Panc1 (cell line): Measurements from ENCODE around the gene PLCH2. TPM values are rescaled to one million over a fixed set of nuclear protein-coding genes. Genes with fewer than 3 reads are reported as not detected.
A peak's percentile ranks its signal among the peaks of the same experiment; 100 is the strongest.

Experiments
- ATAC-seq: fragments of 200-7000 bp; cut with Tn5 transposase; 2 replicates; pipeline ENCODE4 v1.9.1; 2020; ENCODE audit warnings: mild to moderate bottlenecking, moderate library complexity
- BruUV-seq: library from RNA; stranded (reverse); fragments of 400-500 nt; replicated peaks from 2 replicates; lab custom pipeline; 2021; lab: Mats Ljungman, UMichigan
- CTCF ChIA-PET: fragments of 300-600 bp; sonication (Branson Sonifier 250); formaldehyde crosslinking; loops from one replicate; lab custom pipeline; 2022; ENCODE audit warnings: antibody characterized with exemption; lab: Charles Lee
- POLR2A ChIA-PET: fragments of 300-600 bp; sonication (Branson Sonifier 250); formaldehyde crosslinking; loops from one replicate; lab custom pipeline; 2022; ENCODE audit warnings: antibody characterized with exemption; lab: Charles Lee
- DNase-seq: peaks from one replicate; pipeline ENCODE4 v3.0.0-alpha.2; 2010; ENCODE audit warnings: low read depth, low spot score
- H3K27ac ChIP-seq: 2 replicates; pipeline ENCODE4 v1.5.1; 2011; ENCODE audit warnings: mild to moderate bottlenecking, low read length, inconsistent platforms
- H3K27me3 ChIP-seq: fragments of 200-500 bp; sonication (Bioruptor generic); 2 replicates; pipeline ENCODE4 v1.6.0; 2014; ENCODE audit warnings: low read length, inconsistent platforms; ENCODE audit not compliant: control insufficient read depth, insufficient read depth
- H3K36me3 ChIP-seq: fragments of 200-500 bp; sonication (Bioruptor generic); 2 replicates; pipeline ENCODE4 v1.5.1; 2014; ENCODE audit warnings: inconsistent platforms, mild to moderate bottlenecking, low read length, moderate library complexity; ENCODE audit not compliant: control insufficient read depth, insufficient read depth
- H3K4me1 ChIP-seq: 2 replicates; pipeline ENCODE4 v1.5.1; 2011; ENCODE audit warnings: inconsistent platforms, mild to moderate bottlenecking, low read length, moderate library complexity; ENCODE audit not compliant: control insufficient read depth, insufficient read depth
- H3K4me3 ChIP-seq, 2 experiments: 2 replicates each; pipeline ENCODE4 v1.5.1; 2011 to 2012; ENCODE audit warnings: low read depth in 2 of 2, low read length in 2 of 2, mild to moderate bottlenecking in 2 of 2, inconsistent platforms in 1 of 2, moderate library complexity in 1 of 2
- H3K9me3 ChIP-seq: fragments of 200-500 bp; sonication (Bioruptor generic); 2 replicates; pipeline ENCODE4 v1.5.1; 2014; ENCODE audit warnings: low read depth, mild to moderate bottlenecking, inconsistent platforms, low read length, moderate library complexity; ENCODE audit not compliant: control insufficient read depth, insufficient read depth
- POLR2AphosphoS5 ChIP-seq: IDR thresholded peaks from 2 replicates; pipeline ENCODE4 v1.6.1; 2012; ENCODE audit warnings: mild to moderate bottlenecking, low read depth, low read length, moderate library complexity
- REST ChIP-seq, 2 experiments: IDR thresholded peaks; 2 replicates each; pipeline ENCODE4 v1.6.1; 2011 to 2012; ENCODE audit warnings: low read depth in 2 of 2, control low read depth in 1 of 2, low read length in 1 of 2, mild to moderate bottlenecking in 1 of 2, moderate library complexity in 1 of 2; ENCODE audit not compliant: insufficient read depth in 1 of 2
- SIN3A ChIP-seq: IDR thresholded peaks from 2 replicates; pipeline ENCODE4 v1.6.1; 2012; ENCODE audit warnings: low read depth, mild to moderate bottlenecking, low read length, moderate library complexity, borderline replicate concordance; ENCODE audit not compliant: insufficient read depth
- TCF7L2 ChIP-seq: IDR thresholded peaks from 2 replicates; pipeline ENCODE4 v1.6.1; 2011; ENCODE audit warnings: mild to moderate bottlenecking, low read depth, low read length, inconsistent platforms
- in situ Hi-C: cut with HindIII; loops from 2 replicates; pipeline ENCODE4 v1.10.0; 2016; ENCODE audit warnings: low sequenced_read_pairs, low pct_unique_long_range_greater_than_20kb
- intact Hi-C: fragments of 100-400 bp; cut with micrococcal nuclease; formaldehyde crosslinking; loops from one replicate; pipeline ENCODE4 v1.10.0; 2022; ENCODE audit not compliant: unreplicated experiment
- total RNA-seq: library from RNA; stranded (reverse); gene quantifications from one replicate; pipeline ENCODE4 v1.2.1, GENCODE V29; 2021; ENCODE audit not compliant: unreplicated experiment
- TF ChIP-seq, protein P1 (sequence below): fragments of 450-650 bp; IDR thresholded peaks from 2 replicates; pipeline ENCODE4 v1.5.1; 2017; ENCODE audit warnings: mild to moderate bottlenecking

Gene PLCH2
- total RNA-seq, 1 experiment from 2014 or later, result 41.2 TPM

DNA sequence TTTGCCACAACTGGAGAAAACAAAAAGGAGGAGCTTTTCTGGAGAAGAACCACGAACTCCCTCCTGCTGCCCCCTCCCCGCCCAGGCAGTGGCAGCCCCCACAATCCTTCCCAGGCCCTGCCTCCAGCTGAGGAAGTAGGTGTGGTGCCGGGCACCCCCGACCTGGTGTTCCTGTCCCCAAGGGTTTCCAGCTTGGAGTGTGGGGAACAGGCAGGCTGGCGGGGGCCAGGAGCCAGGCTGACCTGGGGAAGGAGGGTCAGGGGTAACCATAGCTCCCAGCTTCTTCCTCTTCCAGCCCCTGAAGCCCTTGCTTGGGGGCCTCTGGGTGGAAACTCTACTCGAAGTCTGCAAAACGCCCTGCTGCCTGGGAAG, 58.2 kb downstream of the PLCH2 start:
- CTCF ChIA-PET, result interaction anchor here (0.6 kb wide), 1 partner anchor 8 kb away, joined by 3 read pairs; no protein-coding TSS in a partner anchor
- no peak overlapping the region for H3K27ac ChIP-seq
- H3K4me3 ChIP-seq, result no peak overlapping the region
- DNase-seq (no peak), ATAC-seq (no peak)
- POLR2A ChIA-PET, result no interaction called here
- no peaks in the 10 kb centered on the region for H3K36me3 ChIP-seq
- TF ChIP-seq REST (IDR thresholded peaks at IDR 0.05; ENCODE audit: insufficient read depth in 1 of 2, low read depth in 2 of 2, low read length in 1 of 2) (no peak), SIN3A (no peak), TCF7L2 (no peak), POLR2AphosphoS5 (no peak)
- TF ChIP-seq, protein P1, sequence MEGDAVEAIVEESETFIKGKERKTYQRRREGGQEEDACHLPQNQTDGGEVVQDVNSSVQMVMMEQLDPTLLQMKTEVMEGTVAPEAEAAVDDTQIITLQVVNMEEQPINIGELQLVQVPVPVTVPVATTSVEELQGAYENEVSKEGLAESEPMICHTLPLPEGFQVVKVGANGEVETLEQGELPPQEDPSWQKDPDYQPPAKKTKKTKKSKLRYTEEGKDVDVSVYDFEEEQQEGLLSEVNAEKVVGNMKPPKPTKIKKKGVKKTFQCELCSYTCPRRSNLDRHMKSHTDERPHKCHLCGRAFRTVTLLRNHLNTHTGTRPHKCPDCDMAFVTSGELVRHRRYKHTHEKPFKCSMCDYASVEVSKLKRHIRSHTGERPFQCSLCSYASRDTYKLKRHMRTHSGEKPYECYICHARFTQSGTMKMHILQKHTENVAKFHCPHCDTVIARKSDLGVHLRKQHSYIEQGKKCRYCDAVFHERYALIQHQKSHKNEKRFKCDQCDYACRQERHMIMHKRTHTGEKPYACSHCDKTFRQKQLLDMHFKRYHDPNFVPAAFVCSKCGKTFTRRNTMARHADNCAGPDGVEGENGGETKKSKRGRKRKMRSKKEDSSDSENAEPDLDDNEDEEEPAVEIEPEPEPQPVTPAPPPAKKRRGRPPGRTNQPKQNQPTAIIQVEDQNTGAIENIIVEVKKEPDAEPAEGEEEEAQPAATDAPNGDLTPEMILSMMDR, result no peak
- in situ Hi-C loops, result no loop called here
- H3K4me1 ChIP-seq, result peaks cover 45% of the 10 kb centered on the region
- intact Hi-C loops, result no loop called here
- BruUV-seq, result no TSS peak
- H3K27me3 ChIP-seq, result no peaks in the 10 kb centered on the region
- H3K9me3 ChIP-seq, result no peaks in the 10 kb centered on the region

DNA sequence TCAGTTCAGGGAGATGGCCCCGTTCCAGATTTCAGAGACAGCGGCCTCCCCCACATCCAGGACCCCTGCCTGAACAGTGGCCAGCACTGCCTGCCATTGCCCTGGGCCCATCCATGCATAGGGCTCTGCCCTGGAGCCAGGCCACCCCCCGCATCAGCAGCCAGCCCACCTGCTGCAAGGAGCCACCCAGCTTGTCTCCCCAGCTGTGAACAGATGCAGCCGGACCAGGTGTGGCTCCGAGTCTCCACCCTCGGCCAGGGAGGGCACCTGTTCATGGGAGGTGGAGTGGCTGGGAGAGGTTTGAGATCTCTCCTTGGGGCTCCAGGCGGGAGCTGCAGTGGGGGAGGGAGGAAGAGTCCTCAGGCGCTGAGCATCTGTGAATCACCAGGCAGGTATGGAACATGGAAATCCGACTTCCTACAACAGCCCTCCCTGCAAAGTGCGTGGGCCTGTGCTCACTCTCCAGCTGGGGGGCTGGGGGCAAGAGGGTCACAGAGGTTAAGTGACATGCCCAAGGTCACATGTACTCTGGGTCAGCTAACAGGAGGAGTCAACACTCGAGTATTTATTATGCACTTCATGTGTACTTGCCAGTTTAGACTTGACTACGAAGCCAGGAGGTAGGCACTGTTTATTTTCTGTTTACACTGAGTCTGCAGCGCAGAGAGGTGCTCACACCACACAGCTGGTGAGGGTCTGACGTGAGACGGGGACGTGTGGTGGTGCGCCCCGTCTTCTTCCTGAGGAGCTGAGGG, 58.8 kb downstream of the PLCH2 start:
- H3K27ac ChIP-seq, result no peak overlapping the region
- in situ Hi-C loops, result no loop called here
- TF ChIP-seq POLR2AphosphoS5 (no peak), REST (IDR thresholded peaks at IDR 0.05; ENCODE audit: insufficient read depth in 1 of 2, low read depth in 2 of 2, low read length in 1 of 2) (no peak), TCF7L2 (no peak), SIN3A (no peak)
- TF ChIP-seq, protein P1, result no peak
- intact Hi-C loops, result no loop called here
- H3K27me3 ChIP-seq, result no peaks in the 10 kb centered on the region
- ChIA-PET POLR2A (no interaction called here), CTCF (interaction anchor here (0.6 kb wide), 1 partner anchor 9 kb away, joined by 3 read pairs; no protein-coding TSS in a partner anchor)
- no TSS peak for BruUV-seq
- no peaks in the 10 kb centered on the region for H3K36me3 ChIP-seq
- no peaks in the 10 kb centered on the region for H3K9me3 ChIP-seq
- no peak overlapping the region for H3K4me3 ChIP-seq
- DNase-seq, result no peak
- H3K4me1 ChIP-seq, result peaks cover 45% of the 10 kb centered on the region
- ATAC-seq, result peak; percentile 65
